Measurements from ENCODE around the gene FARSA. TPM values are rescaled to one million over a fixed set of nuclear protein-coding genes. Genes with fewer than 3 reads are reported as not detected.
A peak's percentile ranks its signal among the peaks of the same experiment; 100 is the strongest.

The FARSA gene
- total and polyA plus RNA-seq, 2 of the 13 experiments (the other 11 are each of a cell fraction or from before 2014, with no cell fraction given) = 25.9 to 72.0 TPM

- BruUV-seq (replicated peaks) = no TSS peak
- intact Hi-C loops (cut with micrococcal nuclease; ENCODE audit: unreplicated experiment) (no loop called here), in situ Hi-C loops (cut with HindIII; ENCODE audit: extremely low pct_ligation_motif_present, low pct_unique_long_range_greater_than_20kb) (no loop called here)
- no peaks in the 10 kb centered on the region for H3K36me3 ChIP-seq (replicated peaks in 1 of 2; ENCODE audit: control insufficient read depth in 1 of 2, insufficient read depth in 2 of 2, low read length in 2 of 2)
- H2AFZ ChIP-seq (ENCODE audit: low read length) = no peak overlapping the region
- peak overlapping the region; percentile 61; the same call in 1 of the 2 replicates for H3K9ac ChIP-seq (ENCODE audit: insufficient read depth, low read depth, low read length)
- peaks cover 30% of the 10 kb centered on the region for H3K4me1 ChIP-seq (ENCODE audit: insufficient read depth, low read length)
- H3K27ac ChIP-seq (ENCODE audit: extremely low read length, insufficient read depth, low read length) = peak overlapping the region; percentile 65
- no peak for FAIRE-seq
- H3K27me3 ChIP-seq (ENCODE audit: control insufficient read depth in 1 of 2, insufficient read depth in 2 of 2, low read length in 2 of 2) = no peaks in the 10 kb centered on the region
- peak overlapping the region in 2 of 3 experiments; percentile 55 to 63; a peak in 3 of 6 replicates for H3K4me3 ChIP-seq (replicated peaks in 1 of 3; ENCODE audit: insufficient read depth in 1 of 3, low read depth in 2 of 3, low read length in 3 of 3)
- no peaks in the 10 kb centered on the region for H3K9me3 ChIP-seq (ENCODE audit: low read length)
- CTCF ChIA-PET (ENCODE audit: low intra/inter-chr PET ratio, low total read pairs) = no interaction called here
- peak; percentile 47 for ATAC-seq
- 44% methylated on average over 12 of the region's 12 CpGs for WGBS (ENCODE audit: low lambda C conversion rate)
- peak overlapping the region; percentile 81 for H3K4me2 ChIP-seq (ENCODE audit: low read depth, low read length)
- H3K79me2 ChIP-seq (ENCODE audit: insufficient read depth, low read length) = no peaks in the 10 kb centered on the region
- POLR2A ChIA-PET = interaction anchor here (1.0 to 4.2 kb wide), 9 partner anchors 7 to 249 kb away, joined by 3 to 40 read pairs (median 6); partner anchors contain the start of genes FARSA and GCDH
- no peaks in the 10 kb centered on the region for H4K20me1 ChIP-seq (ENCODE audit: insufficient read depth, low read length)
- DNase-seq (ENCODE audit: low spot score) = peak; percentile 49
- TF ChIP-seq GABPA (IDR thresholded peaks at IDR 0.05; ENCODE audit: low read depth, low read length) = no peak
- peak; percentile 33 for TF ChIP-seq GABPA (CRISPR knock-in tag; IDR thresholded peaks at IDR 0.05; ENCODE audit: low read depth)
- no peak for TF ChIP-seq ZNF264 (CRISPR knock-in tag; IDR thresholded peaks at IDR 0.05)
- no peak for TF ChIP-seq ZBTB33 (CRISPR knock-in tag; IDR thresholded peaks at IDR 0.05)
- TF ChIP-seq ARHGAP35 (CRISPR knock-in tag; IDR thresholded peaks at IDR 0.05; ENCODE audit: borderline replicate concordance) = no peak
- TF ChIP-seq ZNF740 (CRISPR knock-in tag; IDR thresholded peaks at IDR 0.05) = no peak
- no peak for TF ChIP-seq CREB1 (IDR thresholded peaks at IDR 0.05)
- no peak for TF ChIP-seq CREB1 (CRISPR knock-in tag; IDR thresholded peaks at IDR 0.05)
- TF ChIP-seq ZC3H4 (CRISPR knock-in tag; IDR thresholded peaks at IDR 0.05; ENCODE audit: borderline replicate concordance) = no peak
- no peak for TF ChIP-seq JUN (CRISPR knock-in tag; IDR thresholded peaks at IDR 0.05)
- TF ChIP-seq RARA (CRISPR knock-in tag; IDR thresholded peaks at IDR 0.05) = 0 out of 2 replicates have a peak, but pooled peaks have one; percentile 17
- TF ChIP-seq ZNF550 (CRISPR knock-in tag; IDR thresholded peaks at IDR 0.05; ENCODE audit: borderline replicate concordance) = no peak
- no peak for TF ChIP-seq ZNF75D (CRISPR knock-in tag; IDR thresholded peaks at IDR 0.05; ENCODE audit: borderline replicate concordance)
- no peak for TF ChIP-seq CBX2 (IDR thresholded peaks at IDR 0.05; ENCODE audit: low read depth, low read length)
- no peak for TF ChIP-seq CBX2 (CRISPR knock-in tag; IDR thresholded peaks at IDR 0.05; ENCODE audit: low read depth)
- no peak for TF ChIP-seq SATB2 (CRISPR knock-in tag; IDR thresholded peaks at IDR 0.05)
- no peak for TF ChIP-seq GLI4 (CRISPR knock-in tag; IDR thresholded peaks at IDR 0.05; ENCODE audit: borderline replicate concordance)
- no peak for TF ChIP-seq NFYC (CRISPR knock-in tag; IDR thresholded peaks at IDR 0.05)
- no peak for TF ChIP-seq CENPT (CRISPR knock-in tag; IDR thresholded peaks at IDR 0.05; ENCODE audit: low read depth)
- TF ChIP-seq ELF1 (CRISPR knock-in tag; IDR thresholded peaks at IDR 0.05) = peak; percentile 63
- no peak for TF ChIP-seq SMAD3 (CRISPR knock-in tag; IDR thresholded peaks at IDR 0.05)
- TF ChIP-seq MTF1 (CRISPR knock-in tag; IDR thresholded peaks at IDR 0.05) = no peak
- no peak for TF ChIP-seq HNF1B (CRISPR knock-in tag; IDR thresholded peaks at IDR 0.05)
- no peak for TF ChIP-seq KDM3A (CRISPR knock-in tag; IDR thresholded peaks at IDR 0.05; ENCODE audit: low read depth)
Observed at GRCh38 chr19:12913851-12914690, 19.4 kb downstream of the FARSA start.

Measured in HepG2 (cell line).